GM23338 (cell line): ENCODE results near the gene KIAA0513. TPM values are rescaled to one million over a fixed set of nuclear protein-coding genes. Genes with fewer than 3 reads are reported as not detected.
A peak's percentile ranks its signal among the peaks of the same experiment; 100 is the strongest.

Source experiments
- ATAC-seq: fragments of 200-7000 bp; cut with Tn5 transposase; 3 replicates; pipeline ENCODE4 v1.9.1; 2020
- DNase-seq: peaks from one replicate; pipeline ENCODE4 v3.0.0-alpha.2; 2015; ENCODE audit warnings: low spot score
- H2AFZ ChIP-seq: fragments of 200-600 bp; sonication (generic); 2 replicates; pipeline ENCODE4 v1.8.0; 2016; ENCODE audit warnings: antibody characterized with exemption, mild to moderate bottlenecking, moderate library complexity
- H3F3A ChIP-seq: fragments of 200-600 bp; sonication (generic); replicated peaks from 2 replicates; pipeline ENCODE4 v1.8.0; 2017; ENCODE audit warnings: antibody characterized with exemption, mixed run types, low read depth
- H3K27ac ChIP-seq: fragments of 200-600 bp; sonication (generic); 2 replicates; pipeline ENCODE4 v1.6.1; 2016; ENCODE audit warnings: low read depth
- H3K27me3 ChIP-seq: fragments of 200-600 bp; sonication (generic); 2 replicates; pipeline ENCODE4 v1.8.0; 2016; ENCODE audit warnings: mild to moderate bottlenecking, mixed run types, moderate library complexity; ENCODE audit not compliant: insufficient read depth
- H3K36me3 ChIP-seq: fragments of 200-600 bp; sonication (generic); 2 replicates; pipeline ENCODE4 v1.8.0; 2016; ENCODE audit warnings: mild to moderate bottlenecking; ENCODE audit not compliant: insufficient read depth
- H3K4me1 ChIP-seq: fragments of 200-600 bp; sonication (generic); 2 replicates; pipeline ENCODE4 v1.8.0; 2016; ENCODE audit warnings: mild to moderate bottlenecking, moderate library complexity; ENCODE audit not compliant: insufficient read depth
- H3K4me2 ChIP-seq: fragments of 200-600 bp; sonication (generic); 2 replicates; pipeline ENCODE4 v1.7.1; 2017; ENCODE audit warnings: mixed run types
- H3K4me3 ChIP-seq: fragments of 200-600 bp; sonication (generic); 2 replicates; pipeline ENCODE4 v1.6.1; 2016; ENCODE audit warnings: mixed run types
- H3K79me2 ChIP-seq: fragments of 200-600 bp; sonication (generic); replicated peaks from 2 replicates; pipeline ENCODE4 v1.8.0; 2017; ENCODE audit warnings: mild to moderate bottlenecking; ENCODE audit not compliant: insufficient read depth
- H3K9me2 ChIP-seq: fragments of 200-600 bp; sonication (generic); 2 replicates; pipeline ENCODE4 v1.8.0; 2017; ENCODE audit not compliant: insufficient read depth
- H4K20me1 ChIP-seq: fragments of 200-600 bp; sonication (generic); replicated peaks from 2 replicates; pipeline ENCODE4 v1.8.0; 2017; ENCODE audit warnings: mild to moderate bottlenecking; ENCODE audit not compliant: insufficient read depth
- H3K27ac Mint-ChIP-seq: 2 replicates; pipeline ENCODE4 v1.8.0; 2020; ENCODE audit warnings: inconsistent platforms, mild to moderate bottlenecking, moderate library complexity, mixed read lengths
- H3K27me3 Mint-ChIP-seq: 3 replicates; pipeline ENCODE4 v1.8.0; 2022; ENCODE audit warnings: low read depth, mild to moderate bottlenecking, moderate library complexity, mixed read lengths, inconsistent platforms; ENCODE audit not compliant: insufficient read depth, poor library complexity
- H3K36me3 Mint-ChIP-seq: 3 replicates; pipeline ENCODE4 v1.8.0; 2021; ENCODE audit warnings: low read depth, mild to moderate bottlenecking, inconsistent platforms, moderate library complexity, mixed read lengths
- H3K4me1 Mint-ChIP-seq: 3 replicates; pipeline ENCODE4 v1.8.0; 2020; ENCODE audit warnings: mild to moderate bottlenecking, inconsistent platforms, mixed read lengths
- H3K4me3 Mint-ChIP-seq: 3 replicates; pipeline ENCODE4 v1.8.0; 2021; ENCODE audit warnings: moderate library complexity, mild to moderate bottlenecking, inconsistent platforms, mixed read lengths
- H3K9me3 Mint-ChIP-seq: 3 replicates; pipeline ENCODE4 v1.8.0; 2020; ENCODE audit warnings: moderate library complexity, mild to moderate bottlenecking, inconsistent platforms, mixed read lengths
- CREB1 ChIP-seq: fragments of 250-450 bp; sonication (Bioruptor Pico); IDR thresholded peaks from 2 replicates; pipeline ENCODE4 v1.5.0; 2020; ENCODE audit warnings: low read depth, mild to moderate bottlenecking, moderate library complexity
- CTCF ChIP-seq, 2 experiments: fragments of 200-600 bp in 1 of 2; sonication (generic) in 1 of 2; conservative IDR thresholded peaks; 2 replicates each; pipeline versions ENCODE4 v1.5.1 to v1.6.1; 2016 to 2017; ENCODE audit warnings: antibody characterized with exemption in 2 of 2, low read depth in 2 of 2, mild to moderate bottlenecking in 2 of 2, moderate library complexity in 1 of 2
- ETS1 ChIP-seq: IDR thresholded peaks from 2 replicates; pipeline ENCODE4 v1.6.1; 2016; ENCODE audit warnings: antibody characterized with exemption
- EZH2 ChIP-seq: fragments of 200-600 bp; sonication (generic); IDR thresholded peaks from one replicate; pipeline ENCODE4 v1.8.0; 2017; ENCODE audit warnings: antibody characterized with exemption, mild to moderate bottlenecking, low read depth; ENCODE audit not compliant: unreplicated experiment
- EZH2phosphoT487 ChIP-seq: fragments of 200-600 bp; sonication (generic); IDR thresholded peaks from one replicate; pipeline ENCODE4 v1.8.1; 2018; ENCODE audit warnings: antibody characterized with exemption; ENCODE audit not compliant: unreplicated experiment
- JUNB ChIP-seq: IDR thresholded peaks from one replicate; pipeline ENCODE4 v1.6.1; 2016; ENCODE audit warnings: antibody characterized with exemption; ENCODE audit not compliant: unreplicated experiment
- POLR2AphosphoS5 ChIP-seq: IDR thresholded peaks from 2 replicates; pipeline ENCODE4 v1.6.1; 2016; ENCODE audit warnings: antibody characterized with exemption, low read depth
- ZNF114 ChIP-seq: fragments of 250-450 bp; sonication (Bioruptor Pico); IDR thresholded peaks from 2 replicates; pipeline ENCODE4 v1.5.0; 2020; ENCODE audit warnings: mild to moderate bottlenecking, moderate library complexity
- ZNF331 ChIP-seq: fragments of 250-450 bp; sonication (Bioruptor Pico); IDR thresholded peaks from 2 replicates; pipeline ENCODE4 v1.5.0; 2020; ENCODE audit warnings: low read depth, mild to moderate bottlenecking, moderate library complexity
- polyA plus RNA-seq: library from polyadenylated mRNA; unstranded; fragments of >200 nt; fragmentation: Nextera tagmentation; extraction: Ambion mirVana; gene quantifications from 2 replicates; pipeline ENCODE4 v1.2.1, GENCODE V29; 2016
- total RNA-seq: library from RNA; depleted of rRNA; stranded (reverse); fragments of >200 nt; shearing (Covaris generic); gene quantifications from 2 replicates; pipeline ENCODE4 v1.2.3, GENCODE V29; 2014
- TF ChIP-seq, protein P1 (sequence below): IDR thresholded peaks from one replicate; pipeline ENCODE4 v1.6.1; 2018; ENCODE audit warnings: antibody characterized with exemption; ENCODE audit not compliant: unreplicated experiment

KIAA0513 gene
- total and polyA plus RNA-seq, 2 experiments from 2014 or later = 2.1 to 8.7 TPM

GRCh38 chr16:85055493-85056210 is 28.1 kb downstream of the KIAA0513 start:
- H3K36me3 ChIP-seq = no peaks in the 10 kb centered on the region
- no peak for DNase-seq
- H3K4me1 Mint-ChIP-seq = peaks cover 16% of the 10 kb centered on the region
- H3K4me3 ChIP-seq = no peak overlapping the region
- no peak overlapping the region for H3K4me3 Mint-ChIP-seq
- H3K27ac Mint-ChIP-seq = no peak overlapping the region
- H3K4me2 ChIP-seq = no peak overlapping the region
- H4K20me1 ChIP-seq = no peaks in the 10 kb centered on the region
- no peaks in the 10 kb centered on the region for H3K27me3 ChIP-seq
- no peaks in the 10 kb centered on the region for H3K79me2 ChIP-seq
- no peaks in the 10 kb centered on the region for H3F3A ChIP-seq
- no peaks in the 10 kb centered on the region; the same call in 1 of the 2 replicates for H3K4me1 ChIP-seq
- peaks cover 3% of the 10 kb centered on the region for H3K27me3 Mint-ChIP-seq
- H3K9me3 Mint-ChIP-seq = no peaks in the 10 kb centered on the region
- no peak for TF ChIP-seq JUNB
- TF ChIP-seq CREB1 (CRISPR knock-in tag) = no peak
- no peak for TF ChIP-seq EZH2phosphoT487
- TF ChIP-seq, protein P1, sequence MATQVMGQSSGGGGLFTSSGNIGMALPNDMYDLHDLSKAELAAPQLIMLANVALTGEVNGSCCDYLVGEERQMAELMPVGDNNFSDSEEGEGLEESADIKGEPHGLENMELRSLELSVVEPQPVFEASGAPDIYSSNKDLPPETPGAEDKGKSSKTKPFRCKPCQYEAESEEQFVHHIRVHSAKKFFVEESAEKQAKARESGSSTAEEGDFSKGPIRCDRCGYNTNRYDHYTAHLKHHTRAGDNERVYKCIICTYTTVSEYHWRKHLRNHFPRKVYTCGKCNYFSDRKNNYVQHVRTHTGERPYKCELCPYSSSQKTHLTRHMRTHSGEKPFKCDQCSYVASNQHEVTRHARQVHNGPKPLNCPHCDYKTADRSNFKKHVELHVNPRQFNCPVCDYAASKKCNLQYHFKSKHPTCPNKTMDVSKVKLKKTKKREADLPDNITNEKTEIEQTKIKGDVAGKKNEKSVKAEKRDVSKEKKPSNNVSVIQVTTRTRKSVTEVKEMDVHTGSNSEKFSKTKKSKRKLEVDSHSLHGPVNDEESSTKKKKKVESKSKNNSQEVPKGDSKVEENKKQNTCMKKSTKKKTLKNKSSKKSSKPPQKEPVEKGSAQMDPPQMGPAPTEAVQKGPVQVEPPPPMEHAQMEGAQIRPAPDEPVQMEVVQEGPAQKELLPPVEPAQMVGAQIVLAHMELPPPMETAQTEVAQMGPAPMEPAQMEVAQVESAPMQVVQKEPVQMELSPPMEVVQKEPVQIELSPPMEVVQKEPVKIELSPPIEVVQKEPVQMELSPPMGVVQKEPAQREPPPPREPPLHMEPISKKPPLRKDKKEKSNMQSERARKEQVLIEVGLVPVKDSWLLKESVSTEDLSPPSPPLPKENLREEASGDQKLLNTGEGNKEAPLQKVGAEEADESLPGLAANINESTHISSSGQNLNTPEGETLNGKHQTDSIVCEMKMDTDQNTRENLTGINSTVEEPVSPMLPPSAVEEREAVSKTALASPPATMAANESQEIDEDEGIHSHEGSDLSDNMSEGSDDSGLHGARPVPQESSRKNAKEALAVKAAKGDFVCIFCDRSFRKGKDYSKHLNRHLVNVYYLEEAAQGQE = no peak
- TF ChIP-seq POLR2AphosphoS5 = no peak
- no peak for TF ChIP-seq ETS1
- TF ChIP-seq ZNF331 (CRISPR knock-in tag) = no peak
- TF ChIP-seq ZNF114 (CRISPR knock-in tag) = no peak
- no peak for TF ChIP-seq EZH2
- no peak; the same call in 2 of the 3 replicates for ATAC-seq
- no peak overlapping the region for H3K27ac ChIP-seq
- H3K36me3 Mint-ChIP-seq = no peaks in the 10 kb centered on the region
- H3K9me2 ChIP-seq = no peaks in the 10 kb centered on the region
- H2AFZ ChIP-seq = no peak overlapping the region

DNA sequence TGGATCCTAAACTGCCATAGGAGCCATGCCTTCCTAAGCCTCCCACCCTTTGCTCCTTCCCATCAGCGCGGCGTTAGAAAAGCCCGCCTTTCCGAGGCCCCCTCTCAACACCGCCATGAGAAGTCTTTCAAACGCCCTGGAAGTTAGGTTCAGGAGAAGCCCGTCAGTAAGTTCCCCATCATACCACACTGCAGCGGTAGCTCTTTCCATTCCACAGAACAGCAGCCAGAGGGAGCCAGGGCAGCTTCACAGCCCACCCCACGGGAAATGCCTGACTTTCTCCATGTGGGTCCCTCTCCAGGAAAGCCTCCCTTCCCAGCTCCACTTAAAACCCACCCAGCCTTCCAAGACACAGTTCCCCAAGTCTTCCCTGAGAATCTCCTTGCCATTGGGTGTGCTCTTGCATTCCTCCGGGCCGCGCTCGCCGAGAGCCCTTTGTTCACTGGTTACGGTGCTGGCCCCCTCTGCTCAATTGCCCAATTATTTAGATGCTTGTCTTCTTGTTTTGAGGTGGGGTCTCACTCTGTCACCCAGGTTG is 28.7 kb downstream of the KIAA0513 start:
- Histone ChIP-seq H3K79me2 (no peaks in the 10 kb centered on the region), H3K4me2 (no peak overlapping the region), H3K36me3 (no peaks in the 10 kb centered on the region), H4K20me1 (no peaks in the 10 kb centered on the region), H3K27ac (no peak overlapping the region), H3K27me3 (no peaks in the 10 kb centered on the region), H3K4me3 (no peak overlapping the region), H2AFZ (no peak overlapping the region), H3F3A (no peaks in the 10 kb centered on the region), H3K9me2 (no peaks in the 10 kb centered on the region), H3K4me1 (no peaks in the 10 kb centered on the region; the same call in 1 of the 2 replicates)
- ATAC-seq (peak; percentile 84), DNase-seq (peak; percentile 56)
- no peak overlapping the region for H3K4me3 Mint-ChIP-seq
- peaks cover 4% of the 10 kb centered on the region for H3K27me3 Mint-ChIP-seq
- H3K27ac Mint-ChIP-seq = no peak overlapping the region
- TF ChIP-seq CTCF (conservative IDR thresholded peaks at IDR 0.05; ENCODE audit: low read depth in 2 of 2) = peak; percentile 42 to 70
- TF ChIP-seq JUNB = no peak
- no peaks in the 10 kb centered on the region for H3K36me3 Mint-ChIP-seq
- H3K4me1 Mint-ChIP-seq = peaks cover 17% of the 10 kb centered on the region
- H3K9me3 Mint-ChIP-seq = no peaks in the 10 kb centered on the region
